Measurements from ENCODE around the gene CRB2. TPM values are rescaled to one million over a fixed set of nuclear protein-coding genes. Genes with fewer than 3 reads are reported as not detected.

CRB2 gene
- total and polyA plus RNA-seq, 2 of the 4 experiments (the other 2 are of a cell fraction), result not detected

- H2AK5ac ChIP-seq (ENCODE audit: low read depth, low read length), result no peak overlapping the region
- no peak overlapping the region for H4K8ac ChIP-seq (ENCODE audit: low read depth in 2 of 2, low read length in 2 of 2)
- H3K14ac ChIP-seq (replicated peaks; ENCODE audit: low read depth, low read length), result no peak overlapping the region
- no peak overlapping the region for H2AK9ac ChIP-seq (replicated peaks; ENCODE audit: low read depth, low read length, poor library complexity)
- BruUV-seq (replicated peaks), result no TSS peak
- no peak for TF ChIP-seq FOS (IDR thresholded peaks at IDR 0.05; ENCODE audit: low read depth, low read length)
- TF ChIP-seq POLR2A (IDR thresholded peaks at IDR 0.05; ENCODE audit: low read depth, low read length), result no peak
- TF ChIP-seq MAZ (IDR thresholded peaks at IDR 0.05; ENCODE audit: borderline replicate concordance, low read depth, low read length), result no peak
- no peak for TF ChIP-seq RFX5 (IDR thresholded peaks at IDR 0.05; ENCODE audit: low read depth, low read length)
- TF ChIP-seq USF2 (IDR thresholded peaks at IDR 0.05; ENCODE audit: low read depth, low read length), result no peak
- no peak for TF ChIP-seq CHD1 (IDR thresholded peaks at IDR 0.05; ENCODE audit: low read depth, low read length)
- TF ChIP-seq NFE2L2 (IDR thresholded peaks at IDR 0.05; ENCODE audit: low read depth, low read length), result no peak
- TF ChIP-seq RCOR1 (IDR thresholded peaks at IDR 0.05; ENCODE audit: insufficient replicate concordance, low read length), result no peak
- TF ChIP-seq BHLHE40 (IDR thresholded peaks at IDR 0.05; ENCODE audit: low read depth, low read length), result no peak
- TF ChIP-seq CEBPB (IDR thresholded peaks at IDR 0.05; ENCODE audit: low read depth, low read length), result no peak
- TF ChIP-seq, protein P1, sequence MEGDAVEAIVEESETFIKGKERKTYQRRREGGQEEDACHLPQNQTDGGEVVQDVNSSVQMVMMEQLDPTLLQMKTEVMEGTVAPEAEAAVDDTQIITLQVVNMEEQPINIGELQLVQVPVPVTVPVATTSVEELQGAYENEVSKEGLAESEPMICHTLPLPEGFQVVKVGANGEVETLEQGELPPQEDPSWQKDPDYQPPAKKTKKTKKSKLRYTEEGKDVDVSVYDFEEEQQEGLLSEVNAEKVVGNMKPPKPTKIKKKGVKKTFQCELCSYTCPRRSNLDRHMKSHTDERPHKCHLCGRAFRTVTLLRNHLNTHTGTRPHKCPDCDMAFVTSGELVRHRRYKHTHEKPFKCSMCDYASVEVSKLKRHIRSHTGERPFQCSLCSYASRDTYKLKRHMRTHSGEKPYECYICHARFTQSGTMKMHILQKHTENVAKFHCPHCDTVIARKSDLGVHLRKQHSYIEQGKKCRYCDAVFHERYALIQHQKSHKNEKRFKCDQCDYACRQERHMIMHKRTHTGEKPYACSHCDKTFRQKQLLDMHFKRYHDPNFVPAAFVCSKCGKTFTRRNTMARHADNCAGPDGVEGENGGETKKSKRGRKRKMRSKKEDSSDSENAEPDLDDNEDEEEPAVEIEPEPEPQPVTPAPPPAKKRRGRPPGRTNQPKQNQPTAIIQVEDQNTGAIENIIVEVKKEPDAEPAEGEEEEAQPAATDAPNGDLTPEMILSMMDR (conservative IDR thresholded peaks at IDR 0.05; ENCODE audit: low read depth, low read length), result no peak
- TF ChIP-seq, protein P2, sequence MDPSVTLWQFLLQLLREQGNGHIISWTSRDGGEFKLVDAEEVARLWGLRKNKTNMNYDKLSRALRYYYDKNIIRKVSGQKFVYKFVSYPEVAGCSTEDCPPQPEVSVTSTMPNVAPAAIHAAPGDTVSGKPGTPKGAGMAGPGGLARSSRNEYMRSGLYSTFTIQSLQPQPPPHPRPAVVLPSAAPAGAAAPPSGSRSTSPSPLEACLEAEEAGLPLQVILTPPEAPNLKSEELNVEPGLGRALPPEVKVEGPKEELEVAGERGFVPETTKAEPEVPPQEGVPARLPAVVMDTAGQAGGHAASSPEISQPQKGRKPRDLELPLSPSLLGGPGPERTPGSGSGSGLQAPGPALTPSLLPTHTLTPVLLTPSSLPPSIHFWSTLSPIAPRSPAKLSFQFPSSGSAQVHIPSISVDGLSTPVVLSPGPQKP (IDR thresholded peaks at IDR 0.05; ENCODE audit: borderline replicate concordance, low read depth, low read length), result no peak
- TF ChIP-seq MAFK (IDR thresholded peaks at IDR 0.05; ENCODE audit: low read depth, low read length), result no peak
- TF ChIP-seq SMC3 (IDR thresholded peaks at IDR 0.05; ENCODE audit: low read depth, low read length), result no peak
- no peak for TF ChIP-seq RAD21 (IDR thresholded peaks at IDR 0.05; ENCODE audit: low read length)
- no peak for TF ChIP-seq MXI1 (IDR thresholded peaks at IDR 0.05; ENCODE audit: borderline replicate concordance, low read depth, low read length)
- no peak overlapping the region for H2BK5ac ChIP-seq (ENCODE audit: low read depth, low read length, poor library complexity, severe bottlenecking)
- in situ Hi-C loops (cut with MboI; ENCODE audit: low sequenced_read_pairs), result loop anchor here (25.0 kb wide), 1 partner anchor 509 kb away; the partner anchor contains the start of gene PDCL
- POLR2A ChIA-PET (ENCODE audit: unreplicated experiment), result no interaction called here
- H3K36me3 ChIP-seq (ENCODE audit: control insufficient read depth, insufficient read depth, low read length), result no peaks in the 10 kb centered on the region
- H3K9me3 ChIP-seq (ENCODE audit: control insufficient read depth, insufficient read depth, low read length), result no peaks in the 10 kb centered on the region
- H4K20me1 ChIP-seq (ENCODE audit: insufficient read depth, low read length), result peaks cover 3% of the 10 kb centered on the region; the same call in 1 of the 2 replicates
- DNase-seq (no peak), ATAC-seq (ENCODE audit: low read depth) (no peak)
- WGBS, 2 experiments (ENCODE audit: extremely low coverage in 2 of 2, insufficient read length in 1 of 2), result 73% methylated on average over 8 of the region's 9 CpGs; no CpG with 5 or more reads in 1 of the 2 experiments
- H3K4me3 ChIP-seq (ENCODE audit: insufficient read depth, low read depth, low read length), result no peak overlapping the region
- H2BK20ac ChIP-seq (ENCODE audit: low read depth, low read length), result no peak overlapping the region
- no peak overlapping the region for H3K4ac ChIP-seq (ENCODE audit: low read depth, low read length)
- H3K79me1 ChIP-seq (ENCODE audit: low read depth in 1 of 2, low read length in 2 of 2), result no peaks in the 10 kb centered on the region
- H3K9me1 ChIP-seq (ENCODE audit: insufficient read depth, low read length), result peaks cover 4% of the 10 kb centered on the region
- dilution Hi-C loops (cut with HindIII; ENCODE audit: low sequenced_read_pairs, unreplicated experiment), result no loop called here
- intact Hi-C loops (cut with micrococcal nuclease), result no loop called here
- H3K56ac ChIP-seq (ENCODE audit: extremely low read depth, insufficient read depth, low read length), result no peak overlapping the region
- no peak overlapping the region for H3K4me2 ChIP-seq (ENCODE audit: low read depth, low read length)
- H2BK15ac ChIP-seq (ENCODE audit: low read depth, low read length), result no peak overlapping the region
- no peak overlapping the region for H3K9ac ChIP-seq (ENCODE audit: low read depth, low read length)
- H3K4me1 ChIP-seq (ENCODE audit: control insufficient read depth, insufficient read depth, low read length), result no peaks in the 10 kb centered on the region
- H3K27ac ChIP-seq (ENCODE audit: insufficient read depth, low read length), result no peak overlapping the region
- peaks cover 20% of the 10 kb centered on the region for H3K27me3 ChIP-seq (ENCODE audit: control insufficient read depth, insufficient read depth, low read length)
- no peak overlapping the region for H2BK120ac ChIP-seq (ENCODE audit: low read depth, low read length)
- no peak overlapping the region for H3K18ac ChIP-seq (ENCODE audit: low read depth, low read length)
- no peak overlapping the region for H4K91ac ChIP-seq (ENCODE audit: insufficient read depth, low read depth, low read length)
- H2AFZ ChIP-seq (replicated peaks; ENCODE audit: low read length, poor library complexity), result no peak overlapping the region
- no peak overlapping the region for H4K5ac ChIP-seq (ENCODE audit: low read depth, low read length)
- no peak overlapping the region for H3K23ac ChIP-seq (ENCODE audit: low read depth, low read length)
- CTCF ChIA-PET, result no interaction called here
These were observed 10.0 kb upstream of the CRB2 start for GRCh38 chr9:123346026-123346425.

Measured in IMR-90 (cell line).